ENCODE measurements around the gene PPP1R16B. TPM values are rescaled to one million over a fixed set of nuclear protein-coding genes. Genes with fewer than 3 reads are reported as not detected.

Gene PPP1R16B
- total RNA-seq, 4 donors from 2014 or later: 6.3 to 14.4 (median 9.0) TPM

DNA sequence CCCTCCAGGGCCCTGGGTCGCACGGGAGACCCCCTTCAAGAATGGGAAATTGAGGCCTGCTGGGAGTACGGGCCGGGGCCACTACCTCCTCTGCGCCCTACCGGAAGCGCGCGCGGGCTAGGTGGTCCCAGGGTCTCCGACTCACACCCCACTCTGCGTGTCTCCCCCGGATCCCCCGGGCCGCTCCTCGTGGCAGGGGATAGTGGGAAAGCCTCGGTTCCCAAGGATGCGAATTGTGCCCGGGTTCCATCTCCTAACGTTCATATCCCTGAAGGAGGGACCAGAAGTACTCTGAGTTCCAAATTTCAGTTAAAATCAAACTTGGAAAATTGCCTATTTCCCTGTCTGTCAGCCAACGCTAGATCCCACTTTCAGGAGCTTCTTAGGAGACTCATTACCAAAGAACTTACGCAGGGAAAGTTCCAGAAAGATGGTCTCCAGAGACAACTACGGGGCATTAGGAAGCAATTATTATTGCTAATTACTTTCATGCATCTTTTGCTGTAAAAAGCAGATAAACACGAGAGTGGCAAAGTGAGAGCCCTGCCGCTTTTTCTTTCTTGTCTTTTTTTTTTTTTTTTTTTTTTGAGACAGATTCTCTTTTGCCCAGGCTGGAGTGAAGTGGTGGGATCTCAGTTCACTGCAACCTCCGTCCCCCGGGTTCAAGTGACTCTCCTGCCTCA is 121.6 kb downstream of the PPP1R16B start:
- Histone ChIP-seq H3K27me3 (no peaks in the 10 kb centered on the region), H3K4me1 (peaks cover 7 to 13% of the 10 kb centered on the region in 2 donors), H3K9me3 (no peaks in the 10 kb centered on the region), H3K27ac (no peak overlapping the region), H3K36me3 (no peaks in the 10 kb centered on the region), H3K4me3 (replicated peaks in 1 of 3) (peak overlapping the region in 2 of 3 donors; percentile 29 to 51)
- TF ChIP-seq POLR2A (IDR thresholded peaks at IDR 0.05): no peak
- TF ChIP-seq, protein P1, sequence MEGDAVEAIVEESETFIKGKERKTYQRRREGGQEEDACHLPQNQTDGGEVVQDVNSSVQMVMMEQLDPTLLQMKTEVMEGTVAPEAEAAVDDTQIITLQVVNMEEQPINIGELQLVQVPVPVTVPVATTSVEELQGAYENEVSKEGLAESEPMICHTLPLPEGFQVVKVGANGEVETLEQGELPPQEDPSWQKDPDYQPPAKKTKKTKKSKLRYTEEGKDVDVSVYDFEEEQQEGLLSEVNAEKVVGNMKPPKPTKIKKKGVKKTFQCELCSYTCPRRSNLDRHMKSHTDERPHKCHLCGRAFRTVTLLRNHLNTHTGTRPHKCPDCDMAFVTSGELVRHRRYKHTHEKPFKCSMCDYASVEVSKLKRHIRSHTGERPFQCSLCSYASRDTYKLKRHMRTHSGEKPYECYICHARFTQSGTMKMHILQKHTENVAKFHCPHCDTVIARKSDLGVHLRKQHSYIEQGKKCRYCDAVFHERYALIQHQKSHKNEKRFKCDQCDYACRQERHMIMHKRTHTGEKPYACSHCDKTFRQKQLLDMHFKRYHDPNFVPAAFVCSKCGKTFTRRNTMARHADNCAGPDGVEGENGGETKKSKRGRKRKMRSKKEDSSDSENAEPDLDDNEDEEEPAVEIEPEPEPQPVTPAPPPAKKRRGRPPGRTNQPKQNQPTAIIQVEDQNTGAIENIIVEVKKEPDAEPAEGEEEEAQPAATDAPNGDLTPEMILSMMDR (IDR thresholded peaks at IDR 0.05): no peak
- intact Hi-C loops (cut with DNase I): loop anchor here (5.0 kb wide), 1 partner anchor 120 kb away; no protein-coding TSS in a partner anchor
- 11 to 18% methylated on average over 13 to 15 of the region's 27 CpGs for WGBS, 2 donors
- DNase-seq: no peak

DNA sequence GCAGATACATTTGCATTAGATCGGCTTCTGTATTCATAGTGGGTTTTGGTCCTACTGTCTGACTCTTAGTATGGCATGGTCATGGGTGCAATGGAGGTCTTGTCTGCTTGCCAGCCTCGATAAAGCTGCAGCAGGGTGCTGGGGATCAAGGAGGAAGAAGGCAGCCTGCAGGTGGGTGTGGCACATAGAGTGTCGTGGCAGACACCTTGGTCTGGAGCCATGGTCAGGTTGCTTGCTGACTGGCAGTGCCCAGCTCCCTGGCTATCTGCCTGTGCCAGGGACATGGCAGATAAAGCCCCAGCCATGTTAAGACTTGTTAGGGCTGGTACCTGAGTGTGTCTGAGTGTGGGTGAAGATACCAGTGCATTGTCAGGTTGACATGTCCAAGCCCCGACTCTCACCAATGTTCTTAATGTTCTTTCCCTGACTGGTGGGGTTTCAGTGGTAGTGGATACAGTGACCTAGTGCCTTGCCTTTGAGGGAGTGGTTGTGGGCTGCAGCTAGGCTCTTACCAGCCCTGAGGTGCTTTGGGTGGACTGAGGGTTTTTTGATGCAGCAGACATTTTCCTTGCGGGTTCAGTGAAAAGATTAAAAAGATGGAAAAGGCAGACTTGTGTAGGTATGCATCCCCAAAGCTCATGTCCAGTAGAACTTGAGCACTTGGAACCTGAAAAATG is 122.5 kb downstream of the PPP1R16B start:
- 64 to 71% methylated on average over 5 of the region's 5 CpGs for WGBS, 2 donors
- intact Hi-C loops (cut with DNase I): loop anchor here (5.0 kb wide), 1 partner anchor 119 kb away; no protein-coding TSS in a partner anchor
- H3K4me1 ChIP-seq: peaks cover 7 to 13% of the 10 kb centered on the region in 2 donors
- H3K4me3 ChIP-seq (replicated peaks in 1 of 3): no peak overlapping the region
- TF ChIP-seq, protein P1 (IDR thresholded peaks at IDR 0.05): no peak
- TF ChIP-seq POLR2A (IDR thresholded peaks at IDR 0.05): no peak
- no peak for DNase-seq
- no peaks in the 10 kb centered on the region for H3K9me3 ChIP-seq
- no peaks in the 10 kb centered on the region for H3K36me3 ChIP-seq
- no peak overlapping the region for H3K27ac ChIP-seq
- no peaks in the 10 kb centered on the region for H3K27me3 ChIP-seq

DNA sequence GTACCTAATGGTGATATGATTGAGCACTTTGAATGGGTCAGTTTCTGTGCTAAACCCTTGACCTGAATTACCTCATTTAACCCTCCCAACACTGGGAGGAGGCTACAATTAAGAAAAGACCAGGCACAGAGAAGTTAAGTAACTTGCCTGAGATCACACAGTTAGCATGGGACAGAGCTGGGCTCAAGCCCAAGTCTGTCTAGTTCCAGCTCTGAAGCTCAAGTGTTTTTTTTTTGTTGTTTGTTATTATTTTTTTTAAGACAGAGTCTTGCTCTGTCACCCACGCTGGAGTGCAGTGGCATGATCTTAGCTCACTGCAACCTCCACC is 124.7 kb downstream of the PPP1R16B start:
- H3K27me3 ChIP-seq: no peaks in the 10 kb centered on the region
- H3K9me3 ChIP-seq: no peaks in the 10 kb centered on the region
- H3K36me3 ChIP-seq: no peaks in the 10 kb centered on the region
- H3K4me1 ChIP-seq: peaks cover 7 to 13% of the 10 kb centered on the region in 2 donors
- intact Hi-C loops (cut with DNase I): no loop called here
- H3K27ac ChIP-seq: no peak overlapping the region
- no peak for DNase-seq
- no peak overlapping the region for H3K4me3 ChIP-seq (replicated peaks in 1 of 3)
- no peak for TF ChIP-seq POLR2A (IDR thresholded peaks at IDR 0.05)
- TF ChIP-seq, protein P1 (IDR thresholded peaks at IDR 0.05): no peak
- 85 to 94% methylated on average over 1 of the region's 1 CpG for WGBS, 2 donors

DNA sequence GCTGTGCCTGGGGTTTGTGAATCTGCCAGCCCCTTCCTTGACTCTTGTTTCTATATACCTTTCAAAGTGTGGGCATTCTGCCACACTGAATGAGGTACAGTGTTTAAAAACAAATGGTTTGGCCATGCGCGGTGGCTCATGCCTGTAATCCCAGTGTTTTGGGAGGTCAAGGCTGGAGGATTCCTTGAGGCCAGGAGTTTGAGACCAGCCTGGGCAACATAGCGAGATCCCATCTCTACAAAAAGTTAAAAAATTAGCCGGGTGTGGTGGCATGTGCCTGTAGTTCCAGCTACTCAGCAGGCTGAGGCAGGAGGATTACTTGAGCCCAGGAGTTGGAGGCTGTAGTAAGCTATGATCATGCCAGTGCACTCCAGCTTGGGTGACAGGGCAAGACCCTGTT is 126.5 kb downstream of the PPP1R16B start:
- 93 to 98% methylated on average over 4 of the region's 4 CpGs for WGBS, 2 donors
- no peak overlapping the region for H3K27ac ChIP-seq
- H3K27me3 ChIP-seq: no peaks in the 10 kb centered on the region
- DNase-seq: no peak
- H3K36me3 ChIP-seq: no peaks in the 10 kb centered on the region
- no peaks in the 10 kb centered on the region for H3K9me3 ChIP-seq
- peaks cover 2 to 3% of the 10 kb centered on the region in 2 donors for H3K4me1 ChIP-seq
- H3K4me3 ChIP-seq (replicated peaks in 1 of 3): no peak overlapping the region
- TF ChIP-seq POLR2A (IDR thresholded peaks at IDR 0.05): no peak
- TF ChIP-seq, protein P1 (IDR thresholded peaks at IDR 0.05): no peak
- intact Hi-C loops (cut with DNase I): no loop called here

DNA sequence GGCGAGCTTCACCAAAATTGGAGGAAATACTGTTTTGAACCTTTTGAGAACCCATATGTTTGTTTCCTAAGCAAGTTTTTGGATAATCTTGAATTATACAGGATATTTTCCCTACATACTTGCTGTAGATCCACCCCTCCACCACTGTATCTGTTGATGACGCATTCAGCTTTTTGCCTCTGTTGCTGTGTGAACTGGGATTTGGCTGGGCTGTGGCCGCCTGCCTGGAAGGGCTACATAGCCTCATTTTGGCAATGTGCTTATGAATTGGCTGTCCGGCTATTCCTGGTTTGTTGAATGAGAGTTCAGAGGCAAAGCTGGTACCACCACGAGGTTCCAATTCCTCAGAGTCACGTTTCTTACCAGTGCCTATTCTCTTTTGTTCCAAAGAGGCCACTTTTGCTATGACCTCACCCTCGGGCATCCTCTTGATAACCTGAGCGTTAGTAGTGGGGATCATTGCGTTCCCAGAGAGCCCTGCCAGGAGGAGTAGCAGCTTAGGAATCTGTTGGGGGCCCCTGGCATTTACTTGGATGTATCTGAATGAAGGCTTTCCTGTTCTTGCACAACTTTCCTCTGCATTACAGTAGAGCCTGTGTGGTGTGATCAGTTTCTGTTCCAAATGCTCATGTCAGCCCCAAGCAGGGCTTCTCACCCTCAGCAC is 127.1 kb downstream of the PPP1R16B start:
- H3K27me3 ChIP-seq: no peaks in the 10 kb centered on the region
- intact Hi-C loops (cut with DNase I): no loop called here
- WGBS, 2 donors: 77% methylated on average over 9 of the region's 9 CpGs
- no peak for TF ChIP-seq POLR2A (IDR thresholded peaks at IDR 0.05)
- no peaks in the 10 kb centered on the region for H3K9me3 ChIP-seq
- no peak for DNase-seq
- H3K36me3 ChIP-seq: no peaks in the 10 kb centered on the region
- H3K4me1 ChIP-seq: no peaks in the 10 kb centered on the region
- H3K27ac ChIP-seq: no peak overlapping the region
- H3K4me3 ChIP-seq (replicated peaks in 1 of 3): no peak overlapping the region
